Uterus (tissue), 2 donors: Measurements from ENCODE around the gene BTD.

Source experiments
- POLR2A ChIP-seq, 2 donors: fragments of 450-650 bp; IDR thresholded peaks; one replicate each; pipeline ENCODE4 v1.6.1; 2016; ENCODE audit warnings: antibody characterized with exemption in 2 of 2, mild to moderate bottlenecking in 1 of 2, moderate library complexity in 1 of 2
- TF ChIP-seq, protein P1 (sequence below), 4 experiments: fragments of 200-600 bp in 2 of 4; fragments of 450-650 bp in 2 of 4; sonication (generic) in 2 of 4; IDR thresholded peaks; one replicate each; pipeline ENCODE4 v1.5.1; 2016 to 2019; ENCODE audit warnings: antibody characterized with exemption in 4 of 4, mild to moderate bottlenecking in 2 of 4, moderate library complexity in 1 of 4

DNA sequence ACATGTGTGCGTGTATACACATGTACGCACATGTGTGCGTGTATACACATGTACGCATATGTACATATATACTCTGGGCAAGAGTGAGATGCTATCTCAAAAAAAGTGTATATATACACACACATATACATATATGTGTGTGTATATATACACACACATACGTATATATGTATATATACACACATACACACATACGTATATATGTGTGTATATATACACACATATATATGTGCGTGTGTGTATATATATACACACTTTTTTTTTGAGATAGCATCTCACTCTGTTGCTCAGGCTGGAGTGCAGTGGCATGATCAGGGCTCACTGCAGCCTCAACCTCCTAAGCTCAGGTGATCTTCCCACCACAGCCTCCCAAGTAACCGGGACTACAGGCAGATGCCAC, 8.6 kb upstream of the BTD start:
- TF ChIP-seq, protein P1, sequence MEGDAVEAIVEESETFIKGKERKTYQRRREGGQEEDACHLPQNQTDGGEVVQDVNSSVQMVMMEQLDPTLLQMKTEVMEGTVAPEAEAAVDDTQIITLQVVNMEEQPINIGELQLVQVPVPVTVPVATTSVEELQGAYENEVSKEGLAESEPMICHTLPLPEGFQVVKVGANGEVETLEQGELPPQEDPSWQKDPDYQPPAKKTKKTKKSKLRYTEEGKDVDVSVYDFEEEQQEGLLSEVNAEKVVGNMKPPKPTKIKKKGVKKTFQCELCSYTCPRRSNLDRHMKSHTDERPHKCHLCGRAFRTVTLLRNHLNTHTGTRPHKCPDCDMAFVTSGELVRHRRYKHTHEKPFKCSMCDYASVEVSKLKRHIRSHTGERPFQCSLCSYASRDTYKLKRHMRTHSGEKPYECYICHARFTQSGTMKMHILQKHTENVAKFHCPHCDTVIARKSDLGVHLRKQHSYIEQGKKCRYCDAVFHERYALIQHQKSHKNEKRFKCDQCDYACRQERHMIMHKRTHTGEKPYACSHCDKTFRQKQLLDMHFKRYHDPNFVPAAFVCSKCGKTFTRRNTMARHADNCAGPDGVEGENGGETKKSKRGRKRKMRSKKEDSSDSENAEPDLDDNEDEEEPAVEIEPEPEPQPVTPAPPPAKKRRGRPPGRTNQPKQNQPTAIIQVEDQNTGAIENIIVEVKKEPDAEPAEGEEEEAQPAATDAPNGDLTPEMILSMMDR (IDR thresholded peaks at IDR 0.05): no peak
- no peak for TF ChIP-seq POLR2A (IDR thresholded peaks at IDR 0.05)
